B cell (primary cell): Measurements from ENCODE around the gene HYOU1. TPM values are rescaled to one million over a fixed set of nuclear protein-coding genes. Genes with fewer than 3 reads are reported as not detected.
A peak's percentile ranks its signal among the peaks of the same experiment; 100 is the strongest.

ENCODE experiments used
- ATAC-seq: fragments of 200-7000 bp; cut with Tn5 transposase; one replicate; pipeline ENCODE4 v1.10.0; 2021; ENCODE audit warnings: low read depth, mild to moderate bottlenecking, moderate number of reproducible peaks, moderate library complexity
- CTCF ChIA-PET: fragments of 350-600 bp; sonication (Branson Sonifier 250); formaldehyde crosslinking; loops from one replicate; lab custom pipeline; 2021; ENCODE audit warnings: antibody characterized with exemption, inconsistent platforms; lab: Charles Lee
- POLR2A ChIA-PET: fragments of 350-600 bp; sonication (Branson Sonifier 250); formaldehyde crosslinking; loops from one replicate; lab custom pipeline; 2021; ENCODE audit warnings: antibody characterized with exemption; lab: Charles Lee
- DNase-seq: peaks from one replicate; pipeline ENCODE4 v3.0.0; 2013
- H2AFZ ChIP-seq: 2 replicates; pipeline ENCODE4 v1.6.1; 2012; ENCODE audit warnings: mild to moderate bottlenecking, low read depth, low read length; ENCODE audit not compliant: insufficient read depth, poor library complexity, severe bottlenecking
- H3K27ac ChIP-seq, 2 donors: 1 replicate in 1 of 2; 2 replicates in 1 of 2; pipeline ENCODE4 v1.5.1; 2012 to 2013; ENCODE audit warnings: low read length in 2 of 2, mild to moderate bottlenecking in 2 of 2, moderate library complexity in 1 of 2
- H3K27me3 ChIP-seq, 4 experiments: fragments of 200-600 bp in 1 of 4; sonication (generic) in 1 of 4; replicated peaks in 1 of 4; 1 replicate in 2 of 4; 2 replicates in 2 of 4; pipeline versions ENCODE4 v1.6.1 to v1.7.0; 2013 to 2016; ENCODE audit warnings: low read length in 3 of 4, mild to moderate bottlenecking in 2 of 4, mixed read lengths in 1 of 4, moderate library complexity in 1 of 4; ENCODE audit not compliant: insufficient read depth in 4 of 4, control insufficient read depth in 3 of 4; ENCODE audit errors: control extremely low read depth in 1 of 4
- H3K36me3 ChIP-seq, 2 experiments: replicated peaks in 1 of 2; 1 replicate in 1 of 2; 2 replicates in 1 of 2; pipeline versions ENCODE4 v1.6.1 to v1.7.1; 2013; ENCODE audit warnings: low read length in 1 of 2; ENCODE audit not compliant: insufficient read depth in 2 of 2, control insufficient read depth in 1 of 2; ENCODE audit errors: control extremely low read depth in 1 of 2, extremely low read depth in 1 of 2
- H3K4me1 ChIP-seq, 2 donors: fragments of 200-600 bp in 1 of 2; sonication (generic) in 1 of 2; 1 replicate in 1 of 2; 2 replicates in 1 of 2; pipeline versions ENCODE4 v1.5.1 to v1.6.1; 2013 to 2017; ENCODE audit warnings: low read length in 2 of 2; ENCODE audit not compliant: control insufficient read depth in 2 of 2, insufficient read depth in 2 of 2
- H3K4me2 ChIP-seq: replicated peaks from 2 replicates; pipeline ENCODE3; 2012; ENCODE audit warnings: mild to moderate bottlenecking, low read depth, low read length; ENCODE audit not compliant: poor library complexity, severe bottlenecking
- H3K4me3 ChIP-seq, 5 experiments: fragments of 200-600 bp in 1 of 5; sonication (generic) in 1 of 5; 1 replicate in 3 of 5; 2 replicates in 2 of 5; pipeline versions ENCODE4 v1.5.1 to v1.7.0; 2011 to 2016; ENCODE audit warnings: low read length in 4 of 5, mild to moderate bottlenecking in 4 of 5, low read depth in 2 of 5, control low read depth in 1 of 5, moderate library complexity in 1 of 5; ENCODE audit not compliant: insufficient read depth in 1 of 5; ENCODE audit errors: control extremely low read depth in 1 of 5, extremely low read depth in 1 of 5
- H3K79me2 ChIP-seq: fragments of 200-600 bp; sonication (generic); one replicate; pipeline ENCODE4 v1.6.0; 2016; ENCODE audit warnings: low read length; ENCODE audit not compliant: control insufficient read depth, insufficient read depth
- H3K9ac ChIP-seq: fragments of 200-600 bp; sonication (generic); 2 replicates; pipeline ENCODE4 v1.6.1; 2017; ENCODE audit warnings: mild to moderate bottlenecking, low read length, moderate library complexity
- H3K9me3 ChIP-seq, 3 donors: one replicate each; pipeline versions ENCODE4 v1.6.1 to v1.7.1; 2013; ENCODE audit warnings: low read length in 2 of 3; ENCODE audit not compliant: control insufficient read depth in 2 of 3, insufficient read depth in 1 of 3; ENCODE audit errors: control extremely low read depth in 1 of 3
- H4K20me1 ChIP-seq: 2 replicates; pipeline ENCODE4 v1.6.0; 2012; ENCODE audit warnings: mild to moderate bottlenecking, low read length; ENCODE audit not compliant: insufficient read depth, control insufficient read depth, poor library complexity, severe bottlenecking
- H3K27ac Mint-ChIP-seq: one replicate; pipeline ENCODE4 v1.8.0; 2021; ENCODE audit warnings: mixed read lengths
- H3K27me3 Mint-ChIP-seq: one replicate; pipeline ENCODE4 v1.8.0; 2021; ENCODE audit warnings: mixed read lengths
- H3K4me1 Mint-ChIP-seq: one replicate; pipeline ENCODE4 v1.8.0; 2021; ENCODE audit warnings: mixed read lengths
- H3K4me3 Mint-ChIP-seq: one replicate; pipeline ENCODE4 v1.8.0; 2021; ENCODE audit warnings: mixed read lengths
- H3K9me3 Mint-ChIP-seq: one replicate; pipeline ENCODE4 v1.8.0; 2022; ENCODE audit warnings: mixed read lengths; ENCODE audit not compliant: insufficient read depth
- CTCF ChIP-seq: fragments of 200-600 bp; IDR thresholded peaks from one replicate; pipeline ENCODE4 v1.8.0; 2022; ENCODE audit warnings: antibody characterized with exemption, mild to moderate bottlenecking
- EZH2 ChIP-seq: IDR thresholded peaks from 2 replicates; pipeline ENCODE4 v1.6.1; 2012; ENCODE audit warnings: borderline replicate concordance, low read depth, mild to moderate bottlenecking, moderate library complexity, low read length; ENCODE audit not compliant: insufficient read depth, poor library complexity, severe bottlenecking
- WGBS: methylation state at CpG from one replicate; pipeline ENCODE4 v1.1.5; 2013; ENCODE audit warnings: missing lambda C conversion rate; ENCODE audit not compliant: insufficient coverage; 5-methylcytosine and 5-hydroxymethylcytosine counted together
- intact Hi-C: fragments of 100-400 bp; cut with micrococcal nuclease; formaldehyde crosslinking; loops from one replicate; pipeline ENCODE4 v1.10.0; 2022
- polyA plus RNA-seq: library from polyadenylated mRNA; depleted of rRNA; stranded (reverse); fragments of >200 nt; gene quantifications from 2 replicates; pipeline ENCODE4 v1.2.3, GENCODE V29; 2012
- total RNA-seq, 2 donors: library from RNA; stranded (reverse); fragments of 120-200 nt in 1 of 2; gene quantifications; 1 replicate in 1 of 2; 2 replicates in 1 of 2; pipeline versions ENCODE4 v1.2.3 to v1.2.4, GENCODE V29; 2013 to 2022

Gene HYOU1
- total and polyA plus RNA-seq, 2 donors (not counting 1 experiment from before 2014, with no cell fraction given): 38.5 to 48.7 TPM

DNA sequence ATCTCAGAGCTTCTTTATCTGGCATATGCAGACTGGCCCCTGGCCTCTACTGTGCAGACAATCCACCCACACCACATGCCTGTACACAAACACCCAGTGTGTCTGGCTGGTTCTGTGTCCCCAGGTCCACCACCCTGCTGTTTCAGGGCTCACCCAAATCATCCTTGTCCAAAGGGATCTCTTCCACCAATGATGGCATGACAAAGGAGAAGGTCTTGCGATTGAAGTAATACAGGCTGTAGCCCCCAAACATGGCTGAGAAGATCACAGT is 28.0 kb downstream of the HYOU1 start:
- peaks cover 16% of the 10 kb centered on the region for H3K79me2 ChIP-seq
- TF ChIP-seq EZH2 (no peak), CTCF (no peak)
- no peak for DNase-seq
- peaks cover 2 to 20% of the 10 kb centered on the region in 2 experiments for H3K36me3 ChIP-seq
- intact Hi-C loops: no loop called here
- peak overlapping the region; percentile 92 for H3K4me3 Mint-ChIP-seq
- no peak for ATAC-seq
- no peaks in the 10 kb centered on the region for H3K27me3 ChIP-seq
- no peak overlapping the region for H3K9ac ChIP-seq
- H3K4me2 ChIP-seq: no peak overlapping the region
- peaks cover 4 to 10% of the 10 kb centered on the region in 2 donors for H3K4me1 ChIP-seq
- H3K4me3 ChIP-seq: no peak overlapping the region
- 100% methylated on average over 1 of the region's 1 CpG for WGBS
- no peaks in the 10 kb centered on the region for H3K27me3 Mint-ChIP-seq
- peaks cover 20% of the 10 kb centered on the region for H3K4me1 Mint-ChIP-seq
- CTCF ChIA-PET: interaction anchor here (1.4 to 3.2 kb wide), 2 partner anchors 10 to 13 kb away, joined by 5 to 14 read pairs; partner anchors contain the start of genes RPS25 and TRAPPC4
- H3K27ac ChIP-seq: no peak overlapping the region
- H3K9me3 Mint-ChIP-seq: no peaks in the 10 kb centered on the region
- POLR2A ChIA-PET: no interaction called here
- no peaks in the 10 kb centered on the region for H3K9me3 ChIP-seq
- H4K20me1 ChIP-seq: no peaks in the 10 kb centered on the region
- H3K27ac Mint-ChIP-seq: peak overlapping the region; percentile 32
- H2AFZ ChIP-seq: no peak overlapping the region

GRCh38 chr11:119028346-119029068 is 28.5 kb downstream of the HYOU1 start:
- CTCF ChIA-PET: no interaction called here
- Mint-ChIP-seq H3K4me1 (peaks cover 20% of the 10 kb centered on the region), H3K4me3 (peak overlapping the region; percentile 92), H3K27ac (no peak overlapping the region), H3K27me3 (no peaks in the 10 kb centered on the region), H3K9me3 (no peaks in the 10 kb centered on the region)
- Histone ChIP-seq H3K4me1 (peaks cover 4 to 10% of the 10 kb centered on the region in 2 donors), H3K4me2 (no peak overlapping the region), H3K79me2 (peaks cover 16% of the 10 kb centered on the region), H2AFZ (no peak overlapping the region), H3K4me3 (no peak overlapping the region), H3K27ac (no peak overlapping the region), H3K36me3 (peaks cover 4 to 25% of the 10 kb centered on the region in 2 experiments), H4K20me1 (no peaks in the 10 kb centered on the region), H3K9ac (no peak overlapping the region), H3K9me3 (no peaks in the 10 kb centered on the region), H3K27me3 (no peaks in the 10 kb centered on the region)
- WGBS: 94% methylated on average over 9 of the region's 9 CpGs
- TF ChIP-seq EZH2: no peak
- no peak for TF ChIP-seq CTCF
- POLR2A ChIA-PET: no interaction called here
- DNase-seq (no peak), ATAC-seq (no peak)
- intact Hi-C loops: no loop called here
